GM23338 (cell line): Measurements from ENCODE around the gene TYW3. TPM values are rescaled to one million over a fixed set of nuclear protein-coding genes. Genes with fewer than 3 reads are reported as not detected.

Experiments used
- ATAC-seq: fragments of 200-7000 bp; cut with Tn5 transposase; 3 replicates; pipeline ENCODE4 v1.9.1; 2020
- DNase-seq: peaks from one replicate; pipeline ENCODE4 v3.0.0-alpha.2; 2015; ENCODE audit warnings: low spot score
- H2AFZ ChIP-seq: fragments of 200-600 bp; sonication (generic); 2 replicates; pipeline ENCODE4 v1.8.0; 2016; ENCODE audit warnings: antibody characterized with exemption, mild to moderate bottlenecking, moderate library complexity
- H3F3A ChIP-seq: fragments of 200-600 bp; sonication (generic); replicated peaks from 2 replicates; pipeline ENCODE4 v1.8.0; 2017; ENCODE audit warnings: antibody characterized with exemption, mixed run types, low read depth
- H3K27ac ChIP-seq: fragments of 200-600 bp; sonication (generic); 2 replicates; pipeline ENCODE4 v1.6.1; 2016; ENCODE audit warnings: low read depth
- H3K27me3 ChIP-seq: fragments of 200-600 bp; sonication (generic); 2 replicates; pipeline ENCODE4 v1.8.0; 2016; ENCODE audit warnings: mild to moderate bottlenecking, mixed run types, moderate library complexity; ENCODE audit not compliant: insufficient read depth
- H3K36me3 ChIP-seq: fragments of 200-600 bp; sonication (generic); 2 replicates; pipeline ENCODE4 v1.8.0; 2016; ENCODE audit warnings: mild to moderate bottlenecking; ENCODE audit not compliant: insufficient read depth
- H3K4me1 ChIP-seq: fragments of 200-600 bp; sonication (generic); 2 replicates; pipeline ENCODE4 v1.8.0; 2016; ENCODE audit warnings: mild to moderate bottlenecking, moderate library complexity; ENCODE audit not compliant: insufficient read depth
- H3K4me2 ChIP-seq: fragments of 200-600 bp; sonication (generic); 2 replicates; pipeline ENCODE4 v1.7.1; 2017; ENCODE audit warnings: mixed run types
- H3K4me3 ChIP-seq: fragments of 200-600 bp; sonication (generic); 2 replicates; pipeline ENCODE4 v1.6.1; 2016; ENCODE audit warnings: mixed run types
- H3K79me2 ChIP-seq: fragments of 200-600 bp; sonication (generic); replicated peaks from 2 replicates; pipeline ENCODE4 v1.8.0; 2017; ENCODE audit warnings: mild to moderate bottlenecking; ENCODE audit not compliant: insufficient read depth
- H3K9me2 ChIP-seq: fragments of 200-600 bp; sonication (generic); 2 replicates; pipeline ENCODE4 v1.8.0; 2017; ENCODE audit not compliant: insufficient read depth
- H4K20me1 ChIP-seq: fragments of 200-600 bp; sonication (generic); replicated peaks from 2 replicates; pipeline ENCODE4 v1.8.0; 2017; ENCODE audit warnings: mild to moderate bottlenecking; ENCODE audit not compliant: insufficient read depth
- H3K27ac Mint-ChIP-seq: 2 replicates; pipeline ENCODE4 v1.8.0; 2020; ENCODE audit warnings: inconsistent platforms, mild to moderate bottlenecking, moderate library complexity, mixed read lengths
- H3K27me3 Mint-ChIP-seq: 3 replicates; pipeline ENCODE4 v1.8.0; 2022; ENCODE audit warnings: low read depth, mild to moderate bottlenecking, moderate library complexity, mixed read lengths, inconsistent platforms; ENCODE audit not compliant: insufficient read depth, poor library complexity
- H3K36me3 Mint-ChIP-seq: 3 replicates; pipeline ENCODE4 v1.8.0; 2021; ENCODE audit warnings: low read depth, mild to moderate bottlenecking, inconsistent platforms, moderate library complexity, mixed read lengths
- H3K4me1 Mint-ChIP-seq: 3 replicates; pipeline ENCODE4 v1.8.0; 2020; ENCODE audit warnings: mild to moderate bottlenecking, inconsistent platforms, mixed read lengths
- H3K4me3 Mint-ChIP-seq: 3 replicates; pipeline ENCODE4 v1.8.0; 2021; ENCODE audit warnings: moderate library complexity, mild to moderate bottlenecking, inconsistent platforms, mixed read lengths
- H3K9me3 Mint-ChIP-seq: 3 replicates; pipeline ENCODE4 v1.8.0; 2020; ENCODE audit warnings: moderate library complexity, mild to moderate bottlenecking, inconsistent platforms, mixed read lengths
- EZH2 ChIP-seq: fragments of 200-600 bp; sonication (generic); IDR thresholded peaks from one replicate; pipeline ENCODE4 v1.8.0; 2017; ENCODE audit warnings: antibody characterized with exemption, mild to moderate bottlenecking, low read depth; ENCODE audit not compliant: unreplicated experiment
- EZH2phosphoT487 ChIP-seq: fragments of 200-600 bp; sonication (generic); IDR thresholded peaks from one replicate; pipeline ENCODE4 v1.8.1; 2018; ENCODE audit warnings: antibody characterized with exemption; ENCODE audit not compliant: unreplicated experiment
- JUNB ChIP-seq: IDR thresholded peaks from one replicate; pipeline ENCODE4 v1.6.1; 2016; ENCODE audit warnings: antibody characterized with exemption; ENCODE audit not compliant: unreplicated experiment
- NANOG ChIP-seq: IDR thresholded peaks from 2 replicates; pipeline ENCODE4 v1.6.1; 2016; ENCODE audit warnings: antibody characterized with exemption, borderline replicate concordance
- POLR2AphosphoS5 ChIP-seq: IDR thresholded peaks from 2 replicates; pipeline ENCODE4 v1.6.1; 2016; ENCODE audit warnings: antibody characterized with exemption, low read depth
- STAT1 ChIP-seq: IDR thresholded peaks from one replicate; pipeline ENCODE4 v1.6.1; 2016; ENCODE audit warnings: antibody characterized with exemption; ENCODE audit not compliant: unreplicated experiment
- polyA plus RNA-seq: library from polyadenylated mRNA; unstranded; fragments of >200 nt; fragmentation: Nextera tagmentation; extraction: Ambion mirVana; gene quantifications from 2 replicates; pipeline ENCODE4 v1.2.1, GENCODE V29; 2016
- total RNA-seq: library from RNA; depleted of rRNA; stranded (reverse); fragments of >200 nt; shearing (Covaris generic); gene quantifications from 2 replicates; pipeline ENCODE4 v1.2.3, GENCODE V29; 2014
- TF ChIP-seq, protein P1 (sequence below): IDR thresholded peaks from one replicate; pipeline ENCODE4 v1.6.1; 2018; ENCODE audit warnings: antibody characterized with exemption; ENCODE audit not compliant: unreplicated experiment
- TF ChIP-seq, protein P2 (sequence below), 2 experiments: fragments of 200-600 bp in 1 of 2; sonication (generic) in 1 of 2; conservative IDR thresholded peaks; 2 replicates each; pipeline versions ENCODE4 v1.5.1 to v1.6.1; 2016 to 2017; ENCODE audit warnings: antibody characterized with exemption in 2 of 2, low read depth in 2 of 2, mild to moderate bottlenecking in 2 of 2, moderate library complexity in 1 of 2
- TF ChIP-seq, protein P3 (sequence below): IDR thresholded peaks from 2 replicates; pipeline ENCODE4 v1.6.1; 2016; ENCODE audit warnings: antibody characterized with exemption

TYW3 gene
- total and polyA plus RNA-seq, 2 experiments from 2014 or later, result 29.6 to 66.8 TPM

DNA sequence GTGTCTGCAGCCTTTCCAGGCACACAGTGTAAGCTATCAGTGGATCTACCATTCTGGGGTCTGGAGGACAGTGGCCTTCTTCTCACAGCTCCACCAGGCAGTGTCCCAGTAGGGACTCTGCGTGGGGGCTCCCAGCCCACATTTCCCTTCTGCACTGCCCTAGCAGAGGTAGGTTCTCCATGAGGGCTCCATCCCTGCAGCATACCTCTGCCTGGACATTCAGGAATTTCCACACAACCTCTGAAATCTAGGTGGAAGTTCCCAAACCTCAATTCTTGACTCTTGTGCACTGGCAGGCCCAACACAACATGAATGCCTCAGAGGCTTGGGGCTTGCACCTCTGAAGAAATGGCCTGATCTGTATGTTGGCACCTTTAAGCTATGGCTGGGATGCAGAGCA is 6.9 kb upstream of the TYW3 start:
- H3K27ac Mint-ChIP-seq, result no peak overlapping the region
- no peaks in the 10 kb centered on the region for H4K20me1 ChIP-seq
- H3K36me3 Mint-ChIP-seq, result peaks cover 61% of the 10 kb centered on the region
- no peaks in the 10 kb centered on the region for H3F3A ChIP-seq
- H3K36me3 ChIP-seq, result peaks cover 25% of the 10 kb centered on the region; the same call in 1 of the 2 replicates
- no peaks in the 10 kb centered on the region for H3K27me3 ChIP-seq
- H3K4me1 ChIP-seq, result peaks cover 10% of the 10 kb centered on the region; the same call in 1 of the 2 replicates
- TF ChIP-seq JUNB (no peak), EZH2 (no peak), STAT1 (no peak), NANOG (no peak), EZH2phosphoT487 (no peak)
- TF ChIP-seq, protein P1, sequence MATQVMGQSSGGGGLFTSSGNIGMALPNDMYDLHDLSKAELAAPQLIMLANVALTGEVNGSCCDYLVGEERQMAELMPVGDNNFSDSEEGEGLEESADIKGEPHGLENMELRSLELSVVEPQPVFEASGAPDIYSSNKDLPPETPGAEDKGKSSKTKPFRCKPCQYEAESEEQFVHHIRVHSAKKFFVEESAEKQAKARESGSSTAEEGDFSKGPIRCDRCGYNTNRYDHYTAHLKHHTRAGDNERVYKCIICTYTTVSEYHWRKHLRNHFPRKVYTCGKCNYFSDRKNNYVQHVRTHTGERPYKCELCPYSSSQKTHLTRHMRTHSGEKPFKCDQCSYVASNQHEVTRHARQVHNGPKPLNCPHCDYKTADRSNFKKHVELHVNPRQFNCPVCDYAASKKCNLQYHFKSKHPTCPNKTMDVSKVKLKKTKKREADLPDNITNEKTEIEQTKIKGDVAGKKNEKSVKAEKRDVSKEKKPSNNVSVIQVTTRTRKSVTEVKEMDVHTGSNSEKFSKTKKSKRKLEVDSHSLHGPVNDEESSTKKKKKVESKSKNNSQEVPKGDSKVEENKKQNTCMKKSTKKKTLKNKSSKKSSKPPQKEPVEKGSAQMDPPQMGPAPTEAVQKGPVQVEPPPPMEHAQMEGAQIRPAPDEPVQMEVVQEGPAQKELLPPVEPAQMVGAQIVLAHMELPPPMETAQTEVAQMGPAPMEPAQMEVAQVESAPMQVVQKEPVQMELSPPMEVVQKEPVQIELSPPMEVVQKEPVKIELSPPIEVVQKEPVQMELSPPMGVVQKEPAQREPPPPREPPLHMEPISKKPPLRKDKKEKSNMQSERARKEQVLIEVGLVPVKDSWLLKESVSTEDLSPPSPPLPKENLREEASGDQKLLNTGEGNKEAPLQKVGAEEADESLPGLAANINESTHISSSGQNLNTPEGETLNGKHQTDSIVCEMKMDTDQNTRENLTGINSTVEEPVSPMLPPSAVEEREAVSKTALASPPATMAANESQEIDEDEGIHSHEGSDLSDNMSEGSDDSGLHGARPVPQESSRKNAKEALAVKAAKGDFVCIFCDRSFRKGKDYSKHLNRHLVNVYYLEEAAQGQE, result no peak
- peaks cover 24% of the 10 kb centered on the region for H3K9me3 Mint-ChIP-seq
- H3K4me2 ChIP-seq, result no peak overlapping the region
- H3K9me2 ChIP-seq, result no peaks in the 10 kb centered on the region
- no peak overlapping the region for H3K4me3 ChIP-seq
- no peak for ATAC-seq
- H3K4me1 Mint-ChIP-seq, result peaks cover 10% of the 10 kb centered on the region
- H3K79me2 ChIP-seq, result peaks cover 29% of the 10 kb centered on the region
- no peak overlapping the region for H3K27ac ChIP-seq
- no peak overlapping the region for H2AFZ ChIP-seq
- H3K27me3 Mint-ChIP-seq, result no peaks in the 10 kb centered on the region
- DNase-seq, result no peak
- no peak overlapping the region for H3K4me3 Mint-ChIP-seq

DNA sequence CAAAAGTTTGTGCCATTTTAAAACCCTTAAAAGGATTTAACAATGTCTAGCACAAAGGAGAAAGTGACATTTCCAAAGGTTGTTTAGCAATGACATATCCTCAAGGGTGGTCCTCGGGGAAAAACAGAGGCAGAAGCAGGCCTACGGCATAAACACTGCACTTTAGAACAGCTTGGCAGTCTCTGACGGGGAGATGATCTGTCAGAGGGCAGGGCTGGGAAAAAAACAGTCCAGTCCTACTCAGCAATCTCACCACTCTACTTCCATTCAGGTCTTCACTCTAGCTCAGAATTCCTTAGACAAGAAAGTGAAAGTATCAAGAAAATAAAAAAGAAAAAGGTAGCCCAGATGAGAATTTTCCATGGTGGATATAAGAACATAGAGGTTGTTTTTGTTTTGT is 4.2 kb upstream of the TYW3 start:
- Histone ChIP-seq H3K27ac (no peak overlapping the region), H2AFZ (no peak overlapping the region), H4K20me1 (no peaks in the 10 kb centered on the region), H3K36me3 (peaks cover 7% of the 10 kb centered on the region; the same call in 1 of the 2 replicates), H3K4me1 (peaks cover 17% of the 10 kb centered on the region), H3K27me3 (no peaks in the 10 kb centered on the region), H3K4me2 (no peak overlapping the region), H3K4me3 (no peak overlapping the region), H3K9me2 (no peaks in the 10 kb centered on the region), H3F3A (no peaks in the 10 kb centered on the region), H3K79me2 (peaks cover 34% of the 10 kb centered on the region)
- ATAC-seq, result no peak
- DNase-seq, result no peak
- H3K4me1 Mint-ChIP-seq, result peaks cover 18% of the 10 kb centered on the region
- peaks cover 49% of the 10 kb centered on the region for H3K36me3 Mint-ChIP-seq
- no peak overlapping the region for H3K27ac Mint-ChIP-seq
- TF ChIP-seq STAT1 (no peak), POLR2AphosphoS5 (no peak)
- TF ChIP-seq, protein P2, sequence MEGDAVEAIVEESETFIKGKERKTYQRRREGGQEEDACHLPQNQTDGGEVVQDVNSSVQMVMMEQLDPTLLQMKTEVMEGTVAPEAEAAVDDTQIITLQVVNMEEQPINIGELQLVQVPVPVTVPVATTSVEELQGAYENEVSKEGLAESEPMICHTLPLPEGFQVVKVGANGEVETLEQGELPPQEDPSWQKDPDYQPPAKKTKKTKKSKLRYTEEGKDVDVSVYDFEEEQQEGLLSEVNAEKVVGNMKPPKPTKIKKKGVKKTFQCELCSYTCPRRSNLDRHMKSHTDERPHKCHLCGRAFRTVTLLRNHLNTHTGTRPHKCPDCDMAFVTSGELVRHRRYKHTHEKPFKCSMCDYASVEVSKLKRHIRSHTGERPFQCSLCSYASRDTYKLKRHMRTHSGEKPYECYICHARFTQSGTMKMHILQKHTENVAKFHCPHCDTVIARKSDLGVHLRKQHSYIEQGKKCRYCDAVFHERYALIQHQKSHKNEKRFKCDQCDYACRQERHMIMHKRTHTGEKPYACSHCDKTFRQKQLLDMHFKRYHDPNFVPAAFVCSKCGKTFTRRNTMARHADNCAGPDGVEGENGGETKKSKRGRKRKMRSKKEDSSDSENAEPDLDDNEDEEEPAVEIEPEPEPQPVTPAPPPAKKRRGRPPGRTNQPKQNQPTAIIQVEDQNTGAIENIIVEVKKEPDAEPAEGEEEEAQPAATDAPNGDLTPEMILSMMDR (conservative IDR thresholded peaks at IDR 0.05; ENCODE audit: low read depth in 2 of 2), result no peak
- TF ChIP-seq, protein P3, sequence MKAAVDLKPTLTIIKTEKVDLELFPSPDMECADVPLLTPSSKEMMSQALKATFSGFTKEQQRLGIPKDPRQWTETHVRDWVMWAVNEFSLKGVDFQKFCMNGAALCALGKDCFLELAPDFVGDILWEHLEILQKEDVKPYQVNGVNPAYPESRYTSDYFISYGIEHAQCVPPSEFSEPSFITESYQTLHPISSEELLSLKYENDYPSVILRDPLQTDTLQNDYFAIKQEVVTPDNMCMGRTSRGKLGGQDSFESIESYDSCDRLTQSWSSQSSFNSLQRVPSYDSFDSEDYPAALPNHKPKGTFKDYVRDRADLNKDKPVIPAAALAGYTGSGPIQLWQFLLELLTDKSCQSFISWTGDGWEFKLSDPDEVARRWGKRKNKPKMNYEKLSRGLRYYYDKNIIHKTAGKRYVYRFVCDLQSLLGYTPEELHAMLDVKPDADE, result no peak
- peaks cover 24% of the 10 kb centered on the region for H3K9me3 Mint-ChIP-seq
- peaks cover 2% of the 10 kb centered on the region for H3K27me3 Mint-ChIP-seq
- no peak overlapping the region for H3K4me3 Mint-ChIP-seq
